ENCODE results near the gene NR2F1-AS1.
A peak's percentile ranks its signal among the peaks of the same experiment; 100 is the strongest.

NR2F1-AS1 gene

DNA sequence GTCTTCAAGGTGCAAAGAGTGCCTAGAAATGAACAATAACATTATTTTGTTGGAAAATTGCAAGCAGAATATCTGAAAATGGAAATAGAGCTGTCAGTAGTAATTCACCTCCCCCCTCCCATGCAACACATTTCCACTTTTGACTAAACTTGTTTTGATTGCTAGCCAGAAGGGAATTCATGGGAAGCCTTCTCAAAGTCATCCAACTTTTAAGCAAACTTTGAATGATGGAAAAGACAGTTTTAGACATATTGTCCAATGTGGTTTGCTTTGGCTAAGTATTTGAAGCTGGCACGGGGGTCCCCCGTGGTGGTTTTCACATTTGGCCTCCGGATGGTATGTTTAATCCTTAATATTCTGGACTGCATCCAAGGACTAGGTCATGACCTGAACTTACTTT lies 9.5 kb upstream of the NR2F1-AS1 start:
- DNase-seq, result peak; percentile 36

GRCh38 chr5:93589829-93590215 lies 8.8 kb upstream of the NR2F1-AS1 start:
- peak; percentile 73 for DNase-seq

GRCh38 chr5:93589152-93589828 lies 8.3 kb upstream of the NR2F1-AS1 start:
- peak; percentile 60 for DNase-seq

DNA sequence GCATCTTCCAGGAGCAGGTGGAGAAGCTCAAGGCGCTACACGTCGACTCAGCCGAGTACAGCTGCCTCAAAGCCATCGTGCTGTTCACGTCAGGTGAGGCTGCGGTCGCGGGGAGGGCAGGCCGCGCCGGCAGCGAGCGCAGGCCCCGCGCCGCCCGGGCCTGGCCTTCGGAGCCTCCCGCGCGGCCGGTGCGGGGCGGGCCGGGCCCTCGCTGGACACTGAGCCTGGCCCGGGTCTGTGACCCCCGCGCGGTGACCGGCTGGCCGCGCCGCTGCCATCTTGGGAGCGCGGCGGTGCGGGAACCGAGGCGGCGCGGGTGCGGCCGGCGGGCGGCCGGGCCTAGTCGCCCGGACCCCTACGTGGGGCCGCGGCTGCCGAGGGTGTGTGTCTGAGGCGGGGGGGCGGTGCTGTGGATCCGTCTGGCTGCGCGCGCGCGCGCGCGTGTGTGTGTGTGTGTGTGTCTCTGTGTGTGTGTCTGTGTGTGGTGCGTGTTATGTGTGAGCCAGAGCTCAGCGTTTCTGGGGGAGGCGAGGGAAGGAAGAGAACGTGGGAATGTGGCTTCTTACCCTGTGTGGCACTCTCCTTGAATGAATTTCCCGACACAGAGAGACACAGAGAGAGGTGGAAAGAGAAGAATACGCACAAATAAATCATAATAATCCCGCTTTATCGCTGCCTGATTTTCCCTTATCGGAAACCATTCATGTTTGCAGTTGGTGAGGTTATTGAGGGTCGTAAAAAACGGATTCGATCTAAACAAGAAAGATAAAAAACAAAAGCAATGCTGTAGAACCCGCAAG lies 7.5 kb upstream of the NR2F1-AS1 start:
- peak; percentile 79 for DNase-seq

GRCh38 chr5:93587597-93588351 lies 6.8 kb upstream of the NR2F1-AS1 start:
- peak; percentile 88 for DNase-seq

- peak; percentile 75 for DNase-seq
These were observed 5.9 kb upstream of the NR2F1-AS1 start for GRCh38 chr5:93586736-93587596.

- DNase-seq, result peak; percentile 73
These were observed 4.9 kb upstream of the NR2F1-AS1 start for GRCh38 chr5:93585767-93586385.

DNA sequence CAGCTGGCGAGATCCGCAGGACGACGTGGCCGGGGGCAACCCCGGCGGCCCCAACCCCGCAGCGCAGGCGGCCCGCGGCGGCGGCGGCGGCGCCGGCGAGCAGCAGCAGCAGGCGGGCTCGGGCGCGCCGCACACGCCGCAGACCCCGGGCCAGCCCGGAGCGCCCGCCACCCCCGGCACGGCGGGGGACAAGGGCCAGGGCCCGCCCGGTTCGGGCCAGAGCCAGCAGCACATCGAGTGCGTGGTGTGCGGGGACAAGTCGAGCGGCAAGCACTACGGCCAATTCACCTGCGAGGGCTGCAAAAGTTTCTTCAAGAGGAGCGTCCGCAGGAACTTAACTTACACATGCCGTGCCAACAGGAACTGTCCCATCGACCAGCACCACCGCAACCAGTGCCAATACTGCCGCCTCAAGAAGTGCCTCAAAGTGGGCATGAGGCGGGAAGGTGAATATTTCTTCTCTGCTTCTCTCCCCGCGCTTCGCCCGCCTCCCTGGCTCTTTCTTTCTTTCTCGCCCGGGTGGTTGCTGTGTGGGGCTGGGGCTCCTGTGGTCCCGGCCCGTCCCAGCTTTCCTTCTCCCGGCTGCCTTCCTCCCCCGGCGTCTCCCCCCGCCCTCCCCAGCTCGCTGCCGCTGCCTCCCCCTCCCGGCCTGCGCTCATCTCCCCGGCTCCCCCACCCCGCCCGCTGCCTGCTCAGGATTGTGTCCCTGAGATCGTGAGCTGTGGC lies 4.2 kb upstream of the NR2F1-AS1 start:
- DNase-seq, result peak; percentile 79

GRCh38 chr5:93584596-93585040 lies 3.6 kb upstream of the NR2F1-AS1 start:
- DNase-seq, result no peak

DNA sequence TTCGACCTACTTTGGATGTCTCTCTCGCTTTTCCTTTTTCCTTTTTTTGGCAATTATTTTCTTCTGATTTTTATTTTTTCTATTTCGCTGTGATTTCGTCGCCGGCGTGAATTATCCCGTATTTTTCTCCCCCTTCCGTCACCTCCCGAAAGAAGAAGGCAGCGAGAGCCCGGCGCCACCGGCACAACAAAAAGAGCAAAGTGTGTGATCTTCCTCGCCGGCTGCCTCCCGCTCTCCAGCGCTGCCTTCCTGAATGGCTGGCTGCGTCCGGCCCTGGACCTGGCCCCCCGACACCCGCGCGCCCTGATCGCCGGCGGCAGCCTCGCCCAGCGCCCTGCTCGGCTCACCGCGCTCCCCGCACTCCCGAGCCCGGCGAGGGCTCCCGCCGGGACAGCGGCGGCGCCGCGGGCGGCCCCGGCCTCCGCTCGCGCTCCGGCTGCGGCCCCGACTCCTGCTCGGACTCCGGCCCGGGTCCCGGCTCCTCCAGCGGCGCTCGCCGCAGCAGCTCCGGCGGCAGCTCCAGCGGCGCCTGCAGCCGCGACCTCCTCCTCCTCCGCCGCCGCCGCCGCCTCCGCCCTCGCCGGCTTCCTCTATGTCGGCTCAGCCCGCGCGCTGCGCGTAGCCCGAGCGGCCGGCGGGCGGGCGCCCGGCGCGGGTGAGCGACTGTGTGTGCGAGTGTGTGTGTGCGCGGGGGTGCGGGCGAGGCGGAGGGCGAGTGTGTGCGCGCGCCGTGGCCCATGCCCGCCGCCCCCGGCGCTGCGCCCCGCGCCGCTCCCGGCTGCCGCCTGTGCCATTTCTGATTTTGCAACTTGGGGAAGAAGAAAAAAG lies 3.0 kb upstream of the NR2F1-AS1 start:
- DNase-seq, result peak; percentile 66

GRCh38 chr5:93583439-93583767 lies 2.4 kb upstream of the NR2F1-AS1 start:
- DNase-seq, result no peak

- DNase-seq, result peak; percentile 89
These were observed 1.8 kb upstream of the NR2F1-AS1 start, which contains the start of gene NR2F1 for GRCh38 chr5:93582677-93583438. NR2F1 (plus strand) TSS chr5:93583222; CDS start chr5:93585024, 1,802 bp downstream.

- DNase-seq, result no peak
These were observed 1.1 kb upstream of the NR2F1-AS1 start for GRCh38 chr5:93582167-93582462.

DNA sequence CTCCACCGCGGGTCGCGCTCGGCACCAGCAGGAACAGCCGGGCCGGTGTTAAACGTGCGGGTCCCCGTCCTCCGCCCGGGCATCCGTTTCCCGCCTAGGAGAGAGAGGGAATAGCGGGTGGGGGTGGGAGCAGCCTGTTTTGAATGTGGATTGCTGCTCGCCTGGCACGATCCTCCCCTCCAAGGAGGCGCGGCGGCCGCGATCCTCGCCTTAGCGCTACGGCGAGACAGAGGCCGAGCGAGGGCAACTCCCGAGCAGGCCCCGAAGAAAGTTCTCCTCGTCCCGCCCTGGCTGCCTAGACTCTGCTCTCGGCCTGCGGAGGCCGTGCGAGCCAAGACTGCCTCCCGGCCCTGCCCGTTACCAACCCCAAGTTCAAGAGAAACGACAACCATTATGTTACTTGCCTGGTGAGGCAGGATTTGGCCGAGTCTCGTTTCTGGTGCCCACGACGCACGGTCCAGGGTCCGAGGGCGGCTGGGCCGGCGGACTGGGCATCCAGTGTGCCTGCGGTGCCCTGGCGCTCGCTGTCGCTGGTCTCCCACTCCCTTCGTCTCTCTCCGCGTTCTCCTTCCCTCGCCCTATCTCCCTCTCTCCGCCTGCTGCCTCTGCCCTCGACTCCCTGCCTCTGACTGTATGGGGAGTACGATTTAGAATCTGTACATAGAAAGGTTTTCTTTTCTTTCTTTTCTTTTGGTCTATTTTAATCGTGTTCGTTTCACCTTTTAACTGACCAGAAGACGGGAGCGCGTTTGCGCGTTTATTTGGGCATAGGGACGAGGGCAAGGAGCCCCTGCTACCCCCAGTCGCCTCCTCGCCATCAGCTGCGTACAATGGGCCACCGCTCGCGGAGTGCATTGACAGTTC lies 724 bp downstream of the NR2F1-AS1 start:
- peak; percentile 91 for DNase-seq

GRCh38 chr5:93579692-93580062 lies 1.3 kb downstream of the NR2F1-AS1 start:
- no peak for DNase-seq

DNA sequence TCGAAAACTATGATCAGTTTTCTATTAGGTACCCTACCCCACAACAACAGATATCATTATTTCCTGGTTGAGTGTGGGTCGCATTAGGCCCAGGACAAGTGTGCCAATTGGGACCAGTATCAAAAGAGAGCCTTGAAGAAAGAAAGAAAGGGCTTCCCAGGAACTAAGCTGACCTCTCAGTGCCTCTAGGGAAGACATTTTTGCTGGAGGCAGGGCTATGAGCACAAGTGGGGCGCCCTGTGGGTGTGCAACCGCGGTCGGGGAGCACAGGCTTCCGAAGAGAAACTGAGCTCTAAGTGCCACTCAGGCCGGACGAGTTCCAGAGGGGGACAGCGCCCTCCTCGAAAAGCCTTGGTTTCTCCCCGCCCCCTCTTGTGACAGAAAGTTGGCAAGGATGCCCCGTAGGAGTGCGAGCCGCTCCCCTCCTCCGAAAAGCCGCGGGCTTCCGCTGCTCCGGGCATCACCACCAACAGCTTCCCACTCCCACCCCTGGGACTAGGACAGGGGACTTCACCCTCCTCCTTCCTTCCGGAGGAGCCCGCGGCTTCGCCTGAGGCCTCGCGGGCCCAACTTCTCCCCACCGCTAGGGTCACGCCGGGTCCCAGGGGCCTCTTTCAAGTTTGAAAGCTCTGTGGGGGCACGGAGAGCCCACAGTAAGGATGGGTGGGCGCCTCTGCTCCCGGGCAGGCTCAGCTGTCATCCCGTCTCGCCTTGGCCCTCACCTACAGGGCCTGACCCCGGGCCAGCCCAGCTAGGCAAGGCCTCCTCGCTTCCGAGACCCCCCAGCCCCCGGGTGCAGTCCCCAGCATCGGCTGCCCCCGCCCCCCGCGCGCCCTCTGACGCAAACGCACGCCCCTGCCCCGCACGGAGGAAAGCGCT lies 2.0 kb downstream of the NR2F1-AS1 start:
- peak; percentile 91 for DNase-seq

Data from right kidney (tissue), 1 donor.